Mesenchymal stem cell (in vitro differentiated cells and primary cell): ENCODE measurements around the gene CLIP2.

Source experiments
- DNase-seq: peaks from one replicate; pipeline ENCODE4 v3.0.0-alpha.2; 2013
- H2AFZ ChIP-seq: one replicate; pipeline ENCODE4 v1.6.1; 2013; ENCODE audit warnings: low read depth, mild to moderate bottlenecking, control low read depth, inconsistent platforms, low read length, moderate library complexity
- H2AK5ac ChIP-seq: 2 replicates; pipeline ENCODE4 v1.6.1; 2013; ENCODE audit warnings: low read length, moderate library complexity, mild to moderate bottlenecking, inconsistent platforms; ENCODE audit not compliant: severe bottlenecking
- H2BK120ac ChIP-seq: one replicate; pipeline ENCODE4 v1.6.1; 2013; ENCODE audit warnings: low read depth, mild to moderate bottlenecking, inconsistent platforms, low read length, moderate library complexity
- H2BK12ac ChIP-seq, 2 experiments: one replicate each; pipeline ENCODE4 v1.6.1; 2013; ENCODE audit warnings: inconsistent platforms in 2 of 2, low read length in 2 of 2, mild to moderate bottlenecking in 2 of 2, moderate library complexity in 2 of 2, control low read depth in 1 of 2
- H2BK15ac ChIP-seq: one replicate; pipeline ENCODE4 v1.6.1; 2013; ENCODE audit warnings: mild to moderate bottlenecking, low read depth, inconsistent platforms; ENCODE audit not compliant: poor library complexity, severe bottlenecking
- H2BK5ac ChIP-seq: 2 replicates; pipeline ENCODE4 v1.6.1; 2013; ENCODE audit warnings: low read depth, mild to moderate bottlenecking, low read length, control low read depth, inconsistent platforms; ENCODE audit not compliant: poor library complexity, severe bottlenecking
- H3K14ac ChIP-seq, 2 experiments: one replicate each; pipeline ENCODE4 v1.6.1; 2013; ENCODE audit warnings: inconsistent platforms in 2 of 2, low read length in 2 of 2, control low read depth in 1 of 2, mild to moderate bottlenecking in 1 of 2, moderate library complexity in 1 of 2
- H3K18ac ChIP-seq, 2 experiments: one replicate each; pipeline ENCODE4 v1.6.1; 2013; ENCODE audit warnings: inconsistent platforms in 2 of 2, low read length in 2 of 2, control low read depth in 1 of 2, low read depth in 1 of 2, mild to moderate bottlenecking in 1 of 2
- H3K23ac ChIP-seq, 2 experiments: one replicate each; pipeline ENCODE4 v1.6.1; 2013; ENCODE audit warnings: inconsistent platforms in 2 of 2, low read length in 2 of 2, mild to moderate bottlenecking in 2 of 2, moderate library complexity in 2 of 2, control low read depth in 1 of 2
- H3K27ac ChIP-seq: 2 replicates; pipeline ENCODE4 v1.5.1; 2013; ENCODE audit warnings: mild to moderate bottlenecking, moderate library complexity, low read length, control low read depth, inconsistent platforms; ENCODE audit not compliant: poor library complexity, severe bottlenecking
- H3K27me3 ChIP-seq, 2 experiments: 2 replicates each; pipeline versions ENCODE4 v1.6.1 to v1.7.0; 2013; ENCODE audit warnings: low read length in 2 of 2, mild to moderate bottlenecking in 2 of 2, moderate library complexity in 2 of 2, control low read depth in 1 of 2, inconsistent platforms in 1 of 2; ENCODE audit not compliant: control insufficient read depth in 1 of 2, insufficient read depth in 1 of 2
- H3K36me3 ChIP-seq, 2 experiments: 2 replicates each; pipeline versions ENCODE4 v1.6.1 to v1.7.0; 2013; ENCODE audit warnings: low read length in 2 of 2, control low read depth in 1 of 2, inconsistent platforms in 1 of 2, low read depth in 1 of 2, mild to moderate bottlenecking in 1 of 2; ENCODE audit not compliant: insufficient read depth in 2 of 2, control insufficient read depth in 1 of 2
- H3K4ac ChIP-seq, 2 experiments: one replicate each; pipeline ENCODE4 v1.6.1; 2013; ENCODE audit warnings: inconsistent platforms in 2 of 2, low read length in 2 of 2, mild to moderate bottlenecking in 2 of 2, moderate library complexity in 2 of 2, control low read depth in 1 of 2, low read depth in 1 of 2
- H3K4me1 ChIP-seq: 2 replicates; pipeline ENCODE4 v1.6.1; 2013; ENCODE audit warnings: low read depth, low read length, control low read depth; ENCODE audit not compliant: control insufficient read depth, insufficient read depth
- H3K4me2 ChIP-seq: 2 replicates; pipeline ENCODE4 v1.6.1; 2013; ENCODE audit warnings: low read length, mild to moderate bottlenecking, inconsistent platforms; ENCODE audit not compliant: poor library complexity, severe bottlenecking
- H3K4me3 ChIP-seq, 2 experiments: 2 replicates each; pipeline versions ENCODE4 v1.5.1 to v1.7.0; 2013; ENCODE audit warnings: low read length in 2 of 2, mild to moderate bottlenecking in 2 of 2, control low read depth in 1 of 2, low read depth in 1 of 2; ENCODE audit not compliant: insufficient read depth in 1 of 2
- H3K79me1 ChIP-seq: replicated peaks from 2 replicates; pipeline ENCODE4 v1.6.1; 2013; ENCODE audit warnings: mild to moderate bottlenecking, control low read depth, low read length, inconsistent platforms; ENCODE audit not compliant: poor library complexity, severe bottlenecking
- H3K9ac ChIP-seq: 2 replicates; pipeline ENCODE4 v1.7.0; 2013; ENCODE audit warnings: mild to moderate bottlenecking, low read length, moderate library complexity
- H3K9me3 ChIP-seq: 2 replicates; pipeline ENCODE4 v1.7.0; 2013; ENCODE audit warnings: mild to moderate bottlenecking, low read length; ENCODE audit not compliant: control insufficient read depth
- H4K8ac ChIP-seq: one replicate; pipeline ENCODE4 v1.6.1; 2013; ENCODE audit warnings: inconsistent platforms, mild to moderate bottlenecking, low read length, moderate library complexity
- H4K91ac ChIP-seq: one replicate; pipeline ENCODE4 v1.6.1; 2013; ENCODE audit warnings: mild to moderate bottlenecking, low read length, inconsistent platforms
- WGBS: methylation state at CpG from one replicate; pipeline ENCODE4 v1.1.7; 2013; ENCODE audit warnings: mixed read lengths; 5-methylcytosine and 5-hydroxymethylcytosine counted together

The CLIP2 gene

DNA sequence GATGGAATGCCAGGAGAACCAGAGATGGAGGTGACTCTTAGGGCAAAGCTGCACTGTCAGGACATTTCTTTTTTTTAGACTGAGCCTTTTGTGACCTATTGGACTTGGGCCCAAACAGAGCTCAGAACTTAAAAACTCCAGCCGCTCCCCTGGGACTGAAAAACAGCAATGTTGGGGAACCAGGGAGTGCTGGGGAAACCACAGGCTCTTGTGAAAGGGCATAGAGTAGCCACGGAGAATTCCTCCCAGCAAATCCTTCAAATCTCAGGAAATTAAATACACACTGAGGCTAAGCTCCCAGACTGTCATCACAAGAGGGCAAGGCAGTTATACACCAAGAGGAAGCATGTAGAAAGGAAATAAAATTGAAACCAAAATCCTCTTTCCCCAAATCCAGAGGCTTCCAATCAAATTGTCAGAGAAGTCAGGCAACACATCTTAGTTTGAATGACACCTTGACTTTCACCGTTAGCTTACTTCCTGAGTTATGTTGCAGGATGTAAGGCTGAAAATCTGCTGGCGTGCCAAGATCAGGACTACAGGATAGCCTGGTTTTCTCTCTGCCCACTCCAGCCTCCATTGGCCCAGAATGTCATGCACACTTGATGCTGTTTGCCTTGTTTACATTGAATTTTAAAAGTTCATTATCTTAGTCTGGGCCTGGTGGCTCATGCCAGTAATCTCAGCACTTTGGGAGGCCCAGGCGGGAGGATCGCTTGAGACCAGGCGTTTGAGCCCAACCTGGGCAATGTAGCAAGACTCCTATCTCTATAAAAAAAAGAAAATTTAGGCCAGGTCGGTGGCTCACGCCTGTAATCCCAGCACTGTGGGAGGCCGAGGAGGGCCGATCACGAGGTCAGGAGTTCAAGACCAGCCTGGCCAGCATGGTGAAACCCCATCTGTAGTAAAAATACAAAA is 32.5 kb upstream of the CLIP2 start:
- Histone ChIP-seq H2AK5ac (no peak overlapping the region), H4K91ac (no peak overlapping the region), H3K4me3 (peak overlapping the region in 1 of 2 experiments; percentile 23), H2BK15ac (no peak overlapping the region), H3K23ac (peak overlapping the region in 1 of 2 experiments; percentile 88), H3K27me3 (no peaks in the 10 kb centered on the region), H3K9me3 (no peaks in the 10 kb centered on the region), H2BK12ac (peak overlapping the region; percentile 59 to 89), H2BK5ac (no peak overlapping the region), H2AFZ (no peak overlapping the region), H3K79me1 (peaks cover 10% of the 10 kb centered on the region), H3K4me1 (peaks cover 10% of the 10 kb centered on the region), H3K4ac (no peak overlapping the region), H3K18ac (peak overlapping the region; percentile 3 to 64), H3K4me2 (no peak overlapping the region), H3K14ac (no peak overlapping the region), H3K9ac (peak overlapping the region; percentile 53), H4K8ac (no peak overlapping the region), H2BK120ac (peak overlapping the region; percentile 73), H3K36me3 (no peaks in the 10 kb centered on the region), H3K27ac (no peak overlapping the region)
- peak; percentile 91 for DNase-seq
- 84% methylated on average over 12 of the region's 12 CpGs for WGBS

DNA sequence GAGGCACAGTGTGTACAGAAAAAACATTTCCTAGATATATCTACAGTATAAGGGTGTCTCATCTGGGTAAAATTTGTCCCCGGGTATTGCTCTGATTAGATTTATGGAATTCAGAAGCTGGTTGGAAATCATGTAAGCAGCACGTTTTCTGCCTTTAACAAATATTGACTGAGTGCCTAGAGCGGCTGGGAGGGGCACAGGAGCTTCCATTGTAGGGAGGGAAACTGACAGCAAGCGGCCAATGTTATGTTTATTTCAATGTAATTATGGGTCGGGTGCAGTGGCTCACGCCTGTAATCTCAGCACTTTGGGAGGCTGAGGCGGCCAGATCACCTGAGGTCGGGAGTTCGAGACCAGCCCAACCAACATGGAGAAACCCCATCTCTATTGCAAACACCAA is 30.6 kb upstream of the CLIP2 start:
- no peak overlapping the region for H3K9ac ChIP-seq
- no peak overlapping the region for H2AFZ ChIP-seq
- H2BK5ac ChIP-seq: no peak overlapping the region
- H3K4ac ChIP-seq: no peak overlapping the region
- no peak overlapping the region for H4K91ac ChIP-seq
- no peak overlapping the region for H4K8ac ChIP-seq
- H3K27ac ChIP-seq: no peak overlapping the region
- no peak overlapping the region for H3K14ac ChIP-seq
- H2AK5ac ChIP-seq: no peak overlapping the region
- no peaks in the 10 kb centered on the region for H3K27me3 ChIP-seq
- no peak overlapping the region for H3K4me3 ChIP-seq
- H3K79me1 ChIP-seq: peaks cover 6% of the 10 kb centered on the region
- no peak overlapping the region for H2BK12ac ChIP-seq
- no peaks in the 10 kb centered on the region for H3K36me3 ChIP-seq
- no peak overlapping the region for H3K18ac ChIP-seq
- H2BK120ac ChIP-seq: no peak overlapping the region
- no peak overlapping the region for H3K23ac ChIP-seq
- H2BK15ac ChIP-seq: no peak overlapping the region
- no peaks in the 10 kb centered on the region for H3K9me3 ChIP-seq
- DNase-seq: no peak
- no peak overlapping the region for H3K4me2 ChIP-seq
- 89% methylated on average over 9 of the region's 9 CpGs for WGBS
- H3K4me1 ChIP-seq: peaks cover 5% of the 10 kb centered on the region

DNA sequence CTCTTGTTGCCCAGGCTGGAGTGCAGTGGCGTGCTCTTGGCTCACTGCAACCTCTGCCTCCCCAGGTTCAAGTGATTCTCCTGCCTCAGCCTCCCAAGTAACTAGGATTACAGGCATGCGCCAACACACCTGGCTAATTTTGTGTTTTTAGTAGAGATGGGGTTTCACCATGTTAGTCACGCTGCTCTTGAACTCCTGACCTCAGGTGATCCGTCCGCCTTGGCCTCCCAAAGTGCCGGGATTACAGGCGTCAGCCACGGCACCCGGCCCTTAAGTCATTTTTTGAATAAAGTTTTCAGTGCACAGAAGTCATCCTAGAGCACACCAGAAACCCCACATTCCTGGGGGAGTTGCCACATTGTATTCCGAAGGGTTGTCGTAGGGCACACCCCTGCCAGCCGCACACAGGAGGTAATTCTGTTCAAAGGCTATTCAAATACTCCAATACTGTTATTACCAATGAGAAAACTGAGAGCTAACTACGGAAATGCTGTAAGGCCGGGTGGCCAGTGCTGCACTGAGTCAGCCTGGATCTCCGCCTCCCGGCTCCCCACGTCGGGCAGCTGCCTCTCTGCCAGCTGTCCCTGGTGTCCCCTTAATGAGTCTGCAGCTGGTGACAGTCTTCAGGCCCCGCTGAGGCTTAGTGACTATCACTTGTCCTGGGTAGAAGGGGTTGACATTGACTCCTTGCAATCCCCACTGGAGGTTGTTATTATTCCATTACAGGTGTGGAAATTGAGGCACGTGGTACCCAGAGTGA is 26.4 kb upstream of the CLIP2 start:
- no peak overlapping the region for H3K14ac ChIP-seq
- H3K36me3 ChIP-seq: no peaks in the 10 kb centered on the region
- H2BK15ac ChIP-seq: peak overlapping the region; percentile 93
- peak overlapping the region; percentile 29 to 69 for H2BK12ac ChIP-seq
- no peak overlapping the region for H2AK5ac ChIP-seq
- H3K9ac ChIP-seq: no peak overlapping the region
- no peak overlapping the region for H3K4ac ChIP-seq
- H3K27ac ChIP-seq: no peak overlapping the region
- peaks cover 2% of the 10 kb centered on the region for H3K4me1 ChIP-seq
- no peak overlapping the region for H4K91ac ChIP-seq
- H3K27me3 ChIP-seq: no peaks in the 10 kb centered on the region
- H2BK120ac ChIP-seq: no peak overlapping the region
- 79% methylated on average over 19 of the region's 20 CpGs for whole genome bisulfite sequencing
- H3K4me2 ChIP-seq: no peak overlapping the region
- no peak overlapping the region for H3K4me3 ChIP-seq
- peak overlapping the region in 1 of 2 experiments; percentile 2 for H3K18ac ChIP-seq
- H2BK5ac ChIP-seq: no peak overlapping the region
- no peak overlapping the region for H3K23ac ChIP-seq
- no peak for DNase-seq
- H3K9me3 ChIP-seq: no peaks in the 10 kb centered on the region
- no peak overlapping the region for H4K8ac ChIP-seq
- H3K79me1 ChIP-seq: no peaks in the 10 kb centered on the region
- no peak overlapping the region for H2AFZ ChIP-seq
